Activated CD4-positive, alpha-beta T cell treated with anti-CD3 and anti-CD28 coated beads, Interleukin-2, amount 50 U/mL, for 16 hours (primary cell): Measurements from ENCODE around the gene FLOT2.
"Not testable (repeated sequence)": the region's sequence is repeated elsewhere in the genome, so short reads cannot be mapped to it uniquely, and the experiment has no call there.

ENCODE experiments used
- DNase-seq: peaks from one replicate; pipeline ENCODE4 v3.0.0-alpha.2; 2020

Gene FLOT2

GRCh38 chr17:28896884-28897768 is at the start of gene FLOT2:
Gene FLOT2 (minus strand): TSS chr17:28897733. CDS start chr17:28897574, 159 bp downstream.
- DNase-seq = peak; percentile 57

- DNase-seq = peak; percentile 62
These were observed 48.7 kb upstream of the FLOT2 start for GRCh38 chr17:28946239-28946638.

GRCh38 chr17:28944862-28945741 is 47.6 kb upstream of the FLOT2 start:
- no peak for DNase-seq

DNA sequence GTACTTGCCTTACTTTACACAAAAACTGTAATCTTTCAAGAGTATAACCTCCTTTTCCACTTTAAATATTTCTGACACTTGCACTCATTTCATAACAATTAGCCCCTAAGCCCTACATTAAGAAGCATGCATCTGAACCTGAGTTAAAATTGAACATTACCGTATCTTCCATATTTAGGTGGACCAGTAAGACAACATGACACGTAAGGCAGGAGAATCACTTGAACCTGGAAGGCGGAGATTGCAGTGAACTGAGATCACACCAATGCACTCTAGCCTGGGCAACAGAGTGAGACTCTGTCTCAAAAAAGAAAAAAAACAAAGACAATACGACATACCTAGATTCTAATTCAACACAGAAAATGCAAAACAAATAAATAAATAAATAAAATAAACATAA is 46.8 kb upstream of the FLOT2 start:
- DNase-seq = no peak

- DNase-seq = no peak
These were observed 45.4 kb upstream of the FLOT2 start for GRCh38 chr17:28942925-28943324.

DNA sequence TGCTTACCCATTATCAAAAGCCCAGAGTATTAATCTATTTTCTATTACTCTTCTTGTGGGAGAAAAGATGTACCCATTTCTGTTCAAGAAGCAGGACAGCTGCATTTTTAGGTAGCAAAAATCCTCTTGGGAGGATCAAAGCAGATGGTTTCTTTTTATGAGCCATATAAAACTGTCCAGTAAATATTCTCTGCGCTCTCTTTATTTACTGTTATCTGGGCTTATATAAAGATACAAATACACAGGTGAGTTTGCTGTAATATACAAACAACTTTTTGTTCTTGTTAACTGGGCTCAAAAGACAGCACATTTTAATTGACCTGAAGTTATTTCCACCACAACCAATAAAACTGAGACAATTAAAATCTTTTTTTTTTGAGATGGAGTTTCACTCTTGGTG is 43.7 kb upstream of the FLOT2 start:
- DNase-seq = no peak

- no peak for DNase-seq
These were observed 43.1 kb upstream of the FLOT2 start for GRCh38 chr17:28940675-28941074.

DNA sequence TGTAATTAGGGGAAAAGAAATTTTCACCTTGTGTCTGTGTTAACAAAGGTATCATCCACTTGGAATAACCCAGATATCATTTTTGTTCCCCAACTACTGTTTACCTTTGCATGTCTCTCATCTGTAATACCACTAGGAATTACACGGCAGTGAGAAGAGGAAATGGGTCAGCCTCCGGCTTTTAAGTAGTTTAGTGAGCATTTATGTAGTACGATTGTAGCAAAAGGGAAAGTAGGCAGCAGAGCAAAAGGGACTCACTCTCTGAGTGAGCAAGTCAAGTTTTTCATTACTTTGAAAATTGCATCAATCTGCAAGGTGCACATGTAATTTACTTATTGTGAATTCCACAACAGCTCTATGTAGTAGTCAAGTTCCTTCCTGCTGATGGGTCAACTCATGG is 42.6 kb upstream of the FLOT2 start:
- DNase-seq = no peak

GRCh38 chr17:28938552-28938951 is 41.0 kb upstream of the FLOT2 start:
- no peak for DNase-seq

DNA sequence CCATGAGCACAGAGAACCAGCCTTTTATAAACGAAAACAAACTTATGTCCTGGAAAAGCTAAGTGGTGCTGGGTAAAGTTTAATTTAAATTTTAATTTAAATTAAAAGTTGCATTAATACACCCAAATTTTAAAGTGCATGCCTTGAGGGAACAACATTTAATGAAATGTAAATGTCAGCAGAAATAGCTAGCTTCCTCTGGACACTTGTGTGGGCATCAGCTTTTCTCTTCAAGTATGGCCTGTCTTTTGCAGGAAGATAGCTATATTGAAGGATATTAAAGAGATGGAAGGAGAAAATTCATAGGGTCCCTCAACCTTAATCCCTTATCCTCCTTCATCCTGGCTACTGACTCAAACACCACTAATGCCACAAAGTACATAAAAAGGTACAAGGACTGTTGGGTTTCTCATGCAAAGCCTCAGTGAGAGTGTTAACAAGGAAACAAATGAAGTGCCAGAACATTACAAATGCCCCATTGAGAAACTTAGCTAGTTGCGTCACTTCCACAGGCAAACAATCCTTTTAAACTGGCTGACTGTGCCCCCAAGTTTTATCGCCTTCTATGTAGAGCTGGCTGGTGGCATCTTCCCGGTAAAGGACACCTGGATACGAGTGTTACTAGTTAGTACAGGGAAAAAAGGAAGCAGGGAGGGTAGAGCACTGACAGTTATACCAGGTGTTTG is 39.7 kb upstream of the FLOT2 start:
- DNase-seq = no peak

GRCh38 chr17:28935744-28936460 is 38.4 kb upstream of the FLOT2 start:
- DNase-seq = no peak

DNA sequence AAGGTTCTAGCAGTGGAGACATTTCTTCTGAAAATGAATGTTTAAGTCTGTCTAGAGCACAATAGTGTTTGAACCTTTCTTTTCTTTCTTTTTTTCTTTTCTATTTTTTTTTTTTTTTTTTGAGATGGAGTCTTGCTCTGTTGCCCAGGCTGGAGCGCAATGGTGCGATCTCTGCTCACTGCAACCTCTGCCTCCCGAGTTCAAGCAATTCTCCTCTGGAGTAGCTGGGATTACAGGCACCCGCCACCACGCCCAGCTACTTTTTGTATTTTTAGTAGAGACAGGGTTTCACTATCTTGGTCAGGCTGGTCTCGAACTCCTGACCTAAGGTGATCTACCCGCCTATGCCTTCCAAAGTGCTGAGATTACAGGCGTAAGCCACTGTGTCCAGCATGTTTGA is 37.0 kb upstream of the FLOT2 start:
- DNase-seq = not testable (repeated sequence)

DNA sequence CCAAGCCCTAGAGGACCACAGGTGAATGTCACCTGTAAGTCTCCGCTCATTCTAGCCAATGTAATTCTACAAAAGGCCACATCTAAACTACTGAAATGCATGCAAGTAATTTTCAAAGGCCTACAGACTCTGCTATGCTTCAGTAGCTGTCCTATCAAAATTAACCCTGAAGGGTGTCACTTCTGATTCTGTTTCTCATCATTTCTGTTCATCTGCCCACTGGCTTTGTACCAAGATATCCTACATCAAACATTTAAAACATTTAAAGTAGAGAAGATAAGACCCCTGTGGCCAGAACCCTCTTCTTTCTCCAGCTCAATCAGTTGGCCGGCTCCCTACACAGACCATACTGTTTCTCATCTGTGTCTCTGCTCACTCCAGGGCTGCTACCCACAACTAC is 32.3 kb upstream of the FLOT2 start:
- no peak for DNase-seq

DNA sequence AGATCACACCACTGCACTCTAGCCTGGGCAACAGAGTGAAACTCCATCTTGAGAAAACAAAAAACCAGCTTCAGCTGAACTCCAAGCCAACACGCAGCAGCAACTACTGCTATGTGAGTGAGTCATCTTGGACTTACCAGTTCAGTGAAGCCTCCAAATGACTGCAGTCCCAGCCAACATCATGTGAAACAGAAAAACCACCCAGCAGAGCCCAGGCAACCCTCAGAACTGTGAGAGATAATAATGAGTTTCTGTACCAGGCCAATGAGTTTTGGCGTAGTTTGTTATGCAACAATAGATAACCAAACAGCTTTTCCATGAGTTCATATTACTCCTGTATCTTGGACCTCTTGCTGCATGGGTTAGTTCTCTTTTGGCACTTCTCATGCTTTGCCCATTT is 30.5 kb upstream of the FLOT2 start:
- DNase-seq = peak; percentile 69

DNA sequence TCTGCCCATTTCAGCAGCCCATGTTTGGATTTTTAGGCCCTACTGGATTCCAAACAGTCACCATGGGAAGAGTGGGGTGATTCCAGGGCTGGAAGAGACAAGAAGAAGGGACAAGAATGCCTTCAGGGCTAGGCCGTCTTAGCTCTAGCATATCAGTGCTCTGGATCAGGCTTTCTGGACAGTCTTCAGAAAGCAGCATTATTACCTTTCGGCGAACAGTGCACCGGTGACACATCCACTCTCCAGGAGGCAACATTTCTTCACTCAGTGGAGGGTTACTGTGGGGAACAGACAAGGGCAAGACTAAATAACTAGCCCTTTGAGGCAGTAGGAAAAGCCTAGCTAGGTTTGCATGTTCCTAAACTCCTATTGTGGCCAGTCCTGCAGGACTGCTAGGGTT is 29.3 kb upstream of the FLOT2 start:
- DNase-seq = no peak

DNA sequence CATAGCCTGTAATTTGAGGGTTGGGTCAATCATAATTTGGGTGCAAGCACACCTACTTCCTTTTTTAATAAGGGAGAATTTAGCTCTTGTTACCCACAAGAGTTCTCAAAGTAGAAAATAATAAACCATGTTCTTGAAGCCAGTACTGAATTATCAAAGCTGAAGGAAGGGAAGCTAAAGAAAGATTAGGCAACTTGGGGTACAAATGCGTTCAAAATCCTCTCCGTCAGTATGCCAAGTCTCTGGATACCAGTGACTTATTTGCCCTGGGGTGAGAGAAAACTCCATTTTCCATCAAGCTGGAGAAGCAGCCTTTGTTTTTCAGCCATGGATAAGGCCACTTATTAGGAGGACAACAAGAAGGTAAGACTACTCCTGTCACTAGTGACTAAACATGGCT is 28.8 kb upstream of the FLOT2 start:
- DNase-seq = no peak

- peak; percentile 82 for DNase-seq
These were observed 28.4 kb upstream of the FLOT2 start for GRCh38 chr17:28925912-28926365.

DNA sequence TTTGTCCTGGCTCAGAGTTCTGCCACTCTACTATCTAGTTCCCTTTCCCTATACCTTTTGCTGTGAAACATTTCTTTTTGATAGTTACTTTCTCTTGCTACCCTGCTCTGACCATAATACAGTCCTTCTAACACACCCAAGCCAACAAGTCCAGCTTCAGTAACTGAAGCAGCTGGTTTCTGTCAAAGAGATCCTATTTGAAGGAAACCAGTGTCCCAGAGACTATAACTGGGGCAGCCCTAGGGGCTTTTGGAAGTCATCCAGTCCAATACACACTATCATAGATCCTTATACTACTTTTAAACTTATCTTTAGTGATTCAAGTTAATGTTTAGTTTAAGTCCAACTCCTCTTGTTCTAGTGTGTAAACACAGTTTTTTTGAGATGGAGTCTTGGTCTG is 22.7 kb upstream of the FLOT2 start:
- no peak for DNase-seq

DNA sequence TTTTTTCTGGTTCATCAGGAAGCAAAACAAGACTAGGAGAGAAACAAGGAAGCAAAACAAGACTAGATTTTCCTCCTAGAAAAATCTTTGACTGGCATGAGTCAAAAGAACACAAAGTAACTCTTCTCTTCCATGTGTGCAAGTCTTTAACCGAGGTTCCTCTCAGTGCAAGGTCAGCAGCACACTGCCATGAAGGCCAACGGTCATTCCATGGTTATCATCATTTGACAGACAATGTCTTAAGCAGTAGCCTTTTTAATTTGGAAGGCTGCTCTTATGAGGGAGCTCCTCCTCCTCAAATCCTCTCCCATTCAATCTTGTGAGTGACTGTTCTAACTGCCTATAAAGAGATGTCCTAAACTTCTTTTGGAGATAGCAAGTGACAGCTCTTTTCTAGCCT is 20.8 kb upstream of the FLOT2 start:
- DNase-seq = no peak

DNA sequence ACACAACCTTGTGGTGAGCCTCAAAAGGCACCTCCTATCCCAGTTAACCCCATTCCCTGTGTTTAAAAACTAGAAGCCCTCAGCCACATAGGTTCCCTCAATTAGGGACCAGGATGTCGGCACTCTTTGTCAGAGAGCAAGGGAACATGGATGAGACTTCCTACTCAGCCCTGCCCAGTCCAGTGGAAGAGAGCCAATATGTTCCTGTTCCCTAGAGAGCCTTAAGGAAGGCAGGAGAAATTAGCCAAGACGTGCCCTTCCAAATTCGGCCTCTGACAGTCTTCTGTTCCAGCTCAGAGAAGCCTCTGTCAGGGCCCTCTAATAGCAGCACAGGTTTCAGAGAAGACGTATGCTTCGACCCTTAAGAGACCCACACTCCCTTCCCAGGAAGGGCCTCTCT is 19.9 kb upstream of the FLOT2 start:
- no peak for DNase-seq

DNA sequence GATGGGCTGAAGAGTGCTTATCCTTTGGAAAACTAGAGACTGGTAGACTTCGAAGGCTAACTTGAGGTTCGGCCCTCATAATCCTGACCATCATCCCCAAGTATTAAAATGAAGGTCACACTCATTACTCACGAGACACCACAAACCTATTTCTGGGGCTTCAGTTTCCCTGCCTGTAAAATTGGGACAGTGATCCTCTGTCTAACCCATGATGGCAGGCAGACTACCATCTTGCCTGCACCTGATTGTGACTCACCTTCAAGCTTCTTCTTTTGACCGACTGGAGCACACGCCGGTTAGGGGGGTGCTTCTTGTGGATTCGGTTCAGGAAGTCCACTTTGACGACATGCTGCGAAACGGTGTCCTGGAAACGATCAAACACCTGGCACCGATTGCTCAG is 19.5 kb upstream of the FLOT2 start:
- no peak for DNase-seq

- peak; percentile 36 for DNase-seq
These were observed 18.9 kb upstream of the FLOT2 start for GRCh38 chr17:28916302-28916934.
